ENCODE measurements around the gene TMEM144. TPM values are rescaled to one million over a fixed set of nuclear protein-coding genes. Genes with fewer than 3 reads are reported as not detected.

The TMEM144 gene
- polyA plus RNA-seq, 1 donor from 2014 or later, result 2.8 TPM

- Histone ChIP-seq H3K27me3 (ENCODE audit: insufficient read depth, low read depth, low read length) (no peaks in the 10 kb centered on the region), H3K27ac (ENCODE audit: low read length) (no peak overlapping the region), H2AFZ (ENCODE audit: low read depth, low read length) (no peak overlapping the region), H3K4me3 (ENCODE audit: low read length) (no peak overlapping the region), H3K79me2 (replicated peaks; ENCODE audit: insufficient read depth, low read length) (no peaks in the 10 kb centered on the region), H3K9me2 (ENCODE audit: insufficient read depth, low read length) (no peaks in the 10 kb centered on the region), H3F3A (ENCODE audit: insufficient read depth, low read length, poor library complexity, severe bottlenecking) (no peaks in the 10 kb centered on the region), H3K9ac (ENCODE audit: low read length) (no peak overlapping the region), H4K20me1 (ENCODE audit: insufficient read depth) (no peaks in the 10 kb centered on the region), H3K9me3 (ENCODE audit: low read length) (no peaks in the 10 kb centered on the region), H3K36me3 (ENCODE audit: insufficient read depth, low read length) (no peaks in the 10 kb centered on the region), H3K4me2 (ENCODE audit: low read length) (no peak overlapping the region)
- TF ChIP-seq EP300 (conservative IDR thresholded peaks at IDR 0.05; ENCODE audit: poor library complexity, severe bottlenecking) (no peak), RAD21 (conservative IDR thresholded peaks at IDR 0.05) (peak; percentile 87), POLR2AphosphoS5 (IDR thresholded peaks at IDR 0.05) (no peak), TAF1 (IDR thresholded peaks at IDR 0.05; ENCODE audit: low read depth) (no peak), SMC3 (conservative IDR thresholded peaks at IDR 0.05; ENCODE audit: poor library complexity) (peak; percentile 90), REST (IDR thresholded peaks at IDR 0.05; ENCODE audit: borderline replicate concordance) (no peak), EZH2 (IDR thresholded peaks at IDR 0.05; ENCODE audit: borderline replicate concordance, insufficient read depth, low read length, poor library complexity, severe bottlenecking) (no peak), CTCF (IDR thresholded peaks at IDR 0.05; ENCODE audit: poor library complexity, severe bottlenecking) (peak; percentile 85)
Measured at GRCh38 chr4:158255727-158256324, 45.5 kb downstream of the TMEM144 start.

GRCh38 chr4:158259955-158260575 lies 49.8 kb downstream of the TMEM144 start:
- Histone ChIP-seq H3K79me2 (replicated peaks; ENCODE audit: insufficient read depth, low read length) (no peaks in the 10 kb centered on the region), H3K27ac (ENCODE audit: low read length) (no peak overlapping the region), H3K4me2 (ENCODE audit: low read length) (no peak overlapping the region), H3K27me3 (ENCODE audit: insufficient read depth, low read depth, low read length) (no peaks in the 10 kb centered on the region), H4K20me1 (ENCODE audit: insufficient read depth) (no peaks in the 10 kb centered on the region), H3K9me2 (ENCODE audit: insufficient read depth, low read length) (no peaks in the 10 kb centered on the region), H2AFZ (ENCODE audit: low read depth, low read length) (no peak overlapping the region), H3K36me3 (ENCODE audit: insufficient read depth, low read length) (no peaks in the 10 kb centered on the region), H3K9me3 (ENCODE audit: low read length) (no peaks in the 10 kb centered on the region), H3K9ac (ENCODE audit: low read length) (no peak overlapping the region), H3F3A (ENCODE audit: insufficient read depth, low read length, poor library complexity, severe bottlenecking) (no peaks in the 10 kb centered on the region), H3K4me3 (ENCODE audit: low read length) (peak overlapping the region; percentile 18)
- TF ChIP-seq SMC3 (conservative IDR thresholded peaks at IDR 0.05; ENCODE audit: poor library complexity) (peak; percentile 88), MXI1 (conservative IDR thresholded peaks at IDR 0.05; ENCODE audit: poor library complexity, severe bottlenecking) (no peak), CTCF (IDR thresholded peaks at IDR 0.05; ENCODE audit: poor library complexity, severe bottlenecking) (peak; percentile 82), EP300 (conservative IDR thresholded peaks at IDR 0.05; ENCODE audit: poor library complexity, severe bottlenecking) (no peak), RAD21 (conservative IDR thresholded peaks at IDR 0.05) (peak; percentile 85)
